Fibroblast of skin of right quadriceps (primary cell): ENCODE data around the gene ENPP6.

Experiments
- DNase-seq: peaks from one replicate; pipeline ENCODE4 v3.0.0-alpha.2; 2013

The ENPP6 gene

DNA sequence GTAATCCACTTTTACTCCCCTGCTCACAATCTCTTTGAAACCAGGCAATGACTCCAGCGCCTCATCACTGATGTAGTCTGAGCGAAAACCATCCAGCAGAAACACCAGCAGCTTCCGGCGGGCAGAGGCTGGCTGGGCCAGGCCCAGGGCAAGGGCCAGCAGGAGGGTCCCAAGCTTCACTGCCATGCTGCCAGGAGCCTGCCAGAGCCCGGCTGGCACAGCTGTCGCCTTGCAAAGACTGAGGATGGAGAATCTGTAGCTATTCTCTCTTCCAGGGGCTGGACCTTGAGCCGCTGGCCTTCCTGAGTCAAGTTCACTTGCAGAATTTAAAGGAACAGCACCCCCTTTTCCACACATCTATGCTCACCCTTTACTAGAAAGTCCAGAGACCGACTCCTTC is at the start of gene ENPP6:
TSS of gene ENPP6 (minus strand) at position 240 of the 400 bp plus-strand sequence. CDS start at position 186, 54 bp downstream.
- no peak for DNase-seq

DNA sequence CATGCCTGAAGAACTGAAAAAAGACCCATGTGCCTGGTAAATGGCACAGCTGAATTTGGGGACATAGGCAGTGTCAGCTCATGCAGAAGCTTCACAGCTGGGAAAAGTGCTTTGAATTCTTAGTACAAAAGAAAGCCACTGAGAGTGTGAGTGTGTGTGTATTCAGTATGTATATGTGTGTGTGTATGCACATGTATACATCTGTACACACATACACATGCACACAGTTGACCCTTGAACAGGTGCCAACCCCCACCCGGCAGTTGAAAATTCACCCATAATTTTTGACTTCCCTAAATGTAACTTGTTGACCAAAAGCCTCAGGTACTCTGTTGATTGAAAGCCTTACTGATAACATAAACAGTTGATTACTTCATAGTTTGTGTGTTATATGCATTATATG is 49.5 kb upstream of the ENPP6 start:
- no peak for DNase-seq

DNA sequence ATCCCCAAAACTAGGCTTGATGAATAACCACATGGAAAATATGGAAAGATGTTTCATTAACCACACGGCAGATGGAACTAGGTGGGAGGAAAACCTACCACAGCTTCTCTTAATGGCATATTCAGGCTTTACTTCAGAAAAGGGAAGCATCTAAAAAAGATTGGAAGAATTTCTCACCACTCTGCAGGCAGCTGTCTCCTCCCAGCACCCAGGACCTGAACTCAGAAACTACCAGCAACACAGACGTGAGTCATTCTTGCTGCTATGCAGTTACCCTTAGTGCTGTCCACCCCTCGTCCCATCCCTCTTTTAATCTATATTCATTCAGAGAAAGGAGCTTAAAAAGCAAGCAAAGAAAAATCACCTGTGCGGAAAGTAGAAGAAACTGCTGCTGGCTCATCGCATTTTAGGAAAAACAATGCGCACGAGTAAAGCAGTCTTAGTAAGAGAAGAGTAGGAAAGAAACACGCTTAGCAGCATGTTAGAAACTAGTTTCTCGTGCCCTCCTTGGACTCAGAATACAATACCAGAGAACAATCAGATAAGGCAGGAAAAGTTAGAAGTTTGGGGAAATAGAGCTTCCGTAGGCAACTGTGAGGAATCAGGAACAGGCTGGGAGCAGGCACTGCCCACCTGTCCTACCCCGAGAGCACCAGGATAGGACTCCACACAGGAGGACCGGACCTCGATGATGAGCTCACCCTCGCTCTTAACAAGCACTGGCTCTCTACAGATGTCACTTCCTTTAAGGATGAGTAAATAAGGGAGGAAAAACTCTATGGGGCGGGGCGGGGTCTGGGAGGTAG is 48.1 kb upstream of the ENPP6 start:
- peak; percentile 34 for DNase-seq

DNA sequence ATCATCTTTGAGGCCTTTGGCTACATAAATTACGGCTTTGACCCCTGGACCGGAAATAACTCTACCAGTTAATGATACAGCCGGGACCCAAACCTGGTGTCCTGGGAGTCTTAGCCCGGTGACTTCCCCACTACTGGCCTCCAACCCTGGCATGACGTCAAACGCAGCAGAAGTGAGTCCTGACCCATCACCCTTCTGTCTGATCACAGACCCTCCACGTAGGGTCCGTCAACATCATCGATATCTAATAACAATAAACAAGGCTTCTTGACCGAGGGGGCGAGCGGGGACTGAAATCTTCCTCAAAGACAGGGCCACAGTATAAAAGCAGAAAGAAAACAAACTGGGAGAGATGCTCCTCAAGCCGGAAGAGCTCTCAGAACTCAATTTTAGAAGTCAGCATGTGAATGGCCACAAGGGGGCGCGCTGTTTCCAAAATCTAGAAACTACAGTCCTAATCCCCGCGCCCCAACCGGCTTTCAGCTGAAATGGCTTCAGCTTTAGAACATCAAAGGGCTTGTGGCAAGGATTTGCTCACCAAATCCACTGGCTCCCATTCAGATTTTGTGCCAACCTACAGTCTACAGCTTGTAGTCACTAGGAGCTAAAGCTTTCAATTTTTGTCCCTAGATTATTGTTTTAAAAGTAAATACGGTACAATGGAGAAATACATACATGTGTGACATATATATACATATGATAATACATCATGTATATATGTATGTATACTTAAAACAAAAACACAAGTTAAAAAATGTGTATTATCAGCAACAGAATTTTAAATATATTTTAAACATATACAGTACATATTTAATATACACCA is 46.4 kb upstream of the ENPP6 start:
- peak; percentile 87 for DNase-seq

DNA sequence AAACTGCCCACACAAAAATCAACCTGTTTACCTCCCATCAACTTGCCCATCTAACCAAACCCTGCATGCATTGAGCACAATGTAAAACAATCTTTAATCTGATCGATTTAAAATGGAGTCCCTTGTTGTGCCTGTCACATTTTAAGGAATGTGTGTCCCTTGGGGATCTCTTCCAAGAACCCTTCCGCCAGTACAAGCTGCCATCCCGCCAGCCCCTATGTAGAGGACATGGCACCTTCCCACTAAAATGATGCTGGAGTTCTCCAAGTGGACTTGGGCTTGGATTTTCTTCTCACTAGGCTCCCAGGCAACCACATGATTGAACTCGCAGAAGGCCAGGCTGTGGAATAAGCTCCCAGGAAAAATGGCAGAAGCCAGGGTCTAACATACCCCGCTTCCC is 45.8 kb upstream of the ENPP6 start:
- DNase-seq, result no peak

DNA sequence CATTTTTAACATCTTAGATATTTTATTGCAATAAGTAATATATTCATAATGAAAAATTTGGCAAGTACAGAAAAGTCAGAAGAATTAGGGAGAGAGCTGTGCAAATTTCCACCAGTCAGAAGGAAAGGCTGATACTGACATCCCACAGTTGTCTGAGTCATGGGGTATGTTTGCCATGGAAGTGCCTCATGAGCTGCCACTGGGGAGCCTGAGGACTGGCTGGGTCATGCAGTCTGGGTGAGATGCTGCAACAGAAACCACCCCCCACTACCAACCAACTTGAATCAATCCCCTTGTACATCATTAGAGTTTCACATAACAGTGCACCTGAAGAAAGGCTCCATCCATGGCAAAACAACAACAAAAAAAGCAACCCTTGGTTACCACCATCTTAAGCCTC is 45.2 kb upstream of the ENPP6 start:
- peak; percentile 17 for DNase-seq

DNA sequence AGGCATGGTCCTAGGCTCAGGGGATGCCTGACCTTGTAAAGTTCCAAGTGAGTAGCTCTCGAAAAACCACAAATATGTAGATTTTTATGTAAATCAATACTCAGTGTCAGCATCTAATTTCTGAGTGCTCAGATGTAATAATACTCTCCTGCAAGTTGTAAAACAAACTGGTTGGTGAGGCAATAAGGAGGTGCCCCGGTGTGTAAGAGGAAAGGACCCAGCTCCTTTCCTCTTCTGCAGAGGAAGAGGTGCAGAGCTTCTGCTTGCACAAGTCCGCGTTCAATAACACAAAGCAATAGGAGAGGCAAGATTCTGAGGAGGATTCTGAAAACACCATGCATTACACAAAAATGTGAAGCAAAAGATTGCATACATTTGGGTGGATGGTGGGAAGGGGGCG is 43.6 kb upstream of the ENPP6 start:
- no peak for DNase-seq

DNA sequence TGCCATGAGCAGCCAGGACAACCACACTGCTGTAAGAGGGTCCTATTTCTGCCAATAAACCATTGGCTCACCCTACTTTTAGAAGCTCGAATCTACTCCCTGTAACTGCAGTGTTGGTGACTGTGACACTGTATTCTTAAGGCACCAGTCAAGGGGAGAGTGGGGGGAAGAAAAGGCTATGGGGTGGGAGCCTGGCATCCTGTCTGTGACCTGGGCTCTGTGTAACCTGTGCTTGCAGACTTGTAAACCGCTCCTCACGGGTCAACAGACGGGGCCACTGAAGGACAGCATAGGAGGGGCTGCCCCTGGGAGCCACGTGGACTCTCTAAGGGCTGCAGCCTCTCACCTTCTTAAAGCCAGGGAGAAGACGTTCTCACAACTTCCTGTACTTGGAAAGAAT is 42.2 kb upstream of the ENPP6 start:
- no peak for DNase-seq

DNA sequence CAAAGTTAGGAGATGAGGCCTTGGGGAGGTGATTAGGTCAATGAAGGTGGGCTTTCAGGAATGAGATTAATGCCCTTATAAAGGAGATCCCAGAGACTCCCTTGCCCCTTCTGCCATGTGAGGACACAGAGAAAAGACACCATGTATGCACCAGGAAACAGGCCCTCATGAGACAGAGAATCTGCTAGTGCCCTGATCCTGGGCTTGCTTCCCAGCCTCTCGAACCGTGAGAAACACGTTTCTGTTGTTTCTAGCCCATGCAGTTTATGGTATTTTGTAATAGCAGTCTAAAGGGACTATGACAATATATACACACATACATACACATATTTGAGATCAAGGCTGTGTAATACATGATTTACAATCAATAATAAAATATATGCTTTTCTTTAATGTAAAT is 41.4 kb upstream of the ENPP6 start:
- no peak for DNase-seq

DNA sequence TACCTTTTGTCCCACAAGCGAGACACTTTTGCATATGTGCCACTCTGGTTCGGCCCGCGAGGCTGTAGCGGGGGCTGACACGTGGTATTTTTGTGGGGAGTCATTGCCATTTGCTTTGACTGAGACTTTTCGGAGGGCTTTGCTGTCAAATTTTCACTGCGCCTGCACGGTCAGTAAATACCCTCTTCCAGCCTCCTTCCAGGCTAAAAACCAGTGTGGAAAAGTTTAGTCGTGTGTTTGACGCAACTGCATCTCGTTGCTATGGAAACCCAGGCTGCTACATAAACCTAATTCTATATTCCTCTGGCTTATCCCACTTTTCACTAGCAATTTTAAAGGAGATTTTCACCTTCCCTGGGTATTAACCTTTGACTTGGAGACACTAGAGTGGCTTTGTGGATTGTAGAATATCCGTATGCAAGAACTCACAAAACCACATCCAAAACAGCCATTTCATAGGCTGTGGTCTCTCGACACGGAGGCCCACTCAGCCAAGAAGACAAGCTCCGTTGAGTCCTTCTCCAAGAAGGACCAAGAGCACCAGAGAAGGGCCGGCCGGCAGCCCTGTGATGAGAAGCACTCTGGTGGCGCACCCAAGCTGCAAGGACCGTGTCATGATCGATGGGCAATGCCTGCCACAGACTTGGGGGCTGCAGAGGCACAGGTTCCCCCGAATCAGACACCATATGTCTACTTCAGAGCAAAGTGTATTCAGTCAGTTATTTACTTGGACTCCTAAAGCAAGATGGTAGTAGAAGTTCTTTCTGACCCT is 38.4 kb upstream of the ENPP6 start:
- no peak for DNase-seq

DNA sequence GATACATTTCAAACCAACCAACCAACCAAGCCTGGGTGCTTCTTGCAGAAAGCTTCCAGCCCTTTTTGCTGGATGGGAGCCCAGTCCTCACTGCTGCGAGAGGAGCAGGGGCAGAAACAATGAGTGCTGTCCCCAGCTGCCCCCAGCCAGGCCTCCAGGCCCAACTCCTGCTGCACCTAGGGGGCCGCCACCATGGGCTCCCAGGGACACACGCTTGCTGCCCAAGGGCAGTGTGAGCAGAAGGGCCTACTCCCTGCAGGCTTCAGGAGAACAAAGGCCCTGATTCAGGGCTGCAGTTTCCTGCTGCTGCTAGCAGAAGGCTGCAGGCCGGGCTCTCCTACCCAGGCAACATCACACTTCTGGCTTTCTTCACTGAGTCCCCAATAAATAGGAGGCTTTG is 37.7 kb upstream of the ENPP6 start:
- DNase-seq, result no peak

DNA sequence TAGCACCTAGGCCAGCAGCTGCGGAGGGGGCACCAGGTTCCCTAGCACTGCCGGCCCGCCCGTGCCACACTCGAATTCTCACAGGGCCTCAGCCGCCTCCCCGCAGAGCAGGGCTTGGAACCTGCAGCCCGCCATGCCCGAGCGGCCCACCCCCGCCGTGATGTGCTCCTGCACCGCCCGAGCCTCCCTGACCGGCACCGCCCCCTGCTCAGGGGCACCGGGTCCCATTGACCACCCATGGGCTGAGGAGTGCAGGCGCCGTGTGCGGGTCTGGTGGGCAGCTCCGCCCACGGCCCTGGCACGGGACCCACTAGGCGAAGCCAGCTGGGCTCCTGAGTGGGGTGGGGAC is 35.4 kb upstream of the ENPP6 start:
- no peak for DNase-seq

DNA sequence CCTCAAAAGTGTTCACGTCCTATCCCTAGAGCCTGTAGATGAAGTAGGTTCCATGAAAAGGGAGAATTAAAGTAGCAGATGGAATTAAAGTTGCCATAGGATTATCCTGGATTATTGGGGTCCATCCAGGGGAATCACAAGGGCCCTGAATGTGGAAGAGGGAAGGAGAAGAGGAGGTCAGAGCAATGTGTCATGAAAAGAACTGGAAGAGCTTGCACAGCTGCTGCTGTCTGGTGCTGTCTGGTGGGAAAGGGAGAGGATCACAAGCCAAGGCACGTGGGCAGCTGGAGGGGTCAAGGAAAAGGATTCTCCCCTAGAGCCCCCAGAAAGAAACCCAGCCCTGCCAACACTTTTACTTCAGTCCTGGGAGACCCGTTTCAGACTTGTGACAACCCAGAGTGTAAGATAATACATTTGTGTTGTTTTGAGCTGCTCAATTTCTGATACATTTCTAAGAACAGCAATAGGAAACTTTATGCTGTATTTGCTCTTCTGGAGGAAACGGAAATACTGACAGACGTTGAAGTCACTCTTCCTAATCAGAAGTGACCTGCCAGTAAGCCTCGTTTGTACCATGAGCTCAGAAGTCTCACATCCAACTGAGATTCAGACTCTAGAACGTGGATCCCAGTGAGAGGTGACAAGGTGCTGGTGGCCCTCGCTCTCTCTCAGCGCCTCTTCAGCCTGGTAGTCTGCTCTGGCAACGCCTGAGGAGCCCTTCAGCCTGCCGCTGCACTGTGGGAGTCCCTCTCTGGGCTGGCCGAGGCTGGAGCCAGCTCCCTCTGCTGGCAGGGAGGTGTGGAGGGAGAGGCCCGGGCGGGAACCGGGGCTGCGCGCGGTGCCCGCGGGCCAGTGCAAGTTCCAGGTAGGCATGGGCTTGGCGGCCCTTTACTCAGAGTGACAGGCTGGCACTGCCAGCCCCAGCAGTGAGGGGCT is 34.7 kb upstream of the ENPP6 start:
- DNase-seq, result no peak

DNA sequence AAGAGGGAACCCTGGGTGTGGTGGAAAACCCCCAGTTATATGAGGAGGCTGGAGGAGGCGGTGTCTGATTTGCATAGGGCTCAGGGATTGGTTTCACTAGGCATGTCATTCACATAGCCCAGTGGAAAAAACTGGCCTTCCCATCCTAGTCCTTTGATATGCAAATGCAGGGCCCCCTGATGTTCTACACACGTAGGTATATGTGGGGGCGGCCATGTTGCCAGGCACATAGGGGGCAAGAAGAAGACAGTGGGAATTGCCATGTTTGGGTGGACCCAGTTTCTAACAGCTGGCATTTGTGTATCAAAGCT is 34.0 kb upstream of the ENPP6 start:
- DNase-seq, result no peak

DNA sequence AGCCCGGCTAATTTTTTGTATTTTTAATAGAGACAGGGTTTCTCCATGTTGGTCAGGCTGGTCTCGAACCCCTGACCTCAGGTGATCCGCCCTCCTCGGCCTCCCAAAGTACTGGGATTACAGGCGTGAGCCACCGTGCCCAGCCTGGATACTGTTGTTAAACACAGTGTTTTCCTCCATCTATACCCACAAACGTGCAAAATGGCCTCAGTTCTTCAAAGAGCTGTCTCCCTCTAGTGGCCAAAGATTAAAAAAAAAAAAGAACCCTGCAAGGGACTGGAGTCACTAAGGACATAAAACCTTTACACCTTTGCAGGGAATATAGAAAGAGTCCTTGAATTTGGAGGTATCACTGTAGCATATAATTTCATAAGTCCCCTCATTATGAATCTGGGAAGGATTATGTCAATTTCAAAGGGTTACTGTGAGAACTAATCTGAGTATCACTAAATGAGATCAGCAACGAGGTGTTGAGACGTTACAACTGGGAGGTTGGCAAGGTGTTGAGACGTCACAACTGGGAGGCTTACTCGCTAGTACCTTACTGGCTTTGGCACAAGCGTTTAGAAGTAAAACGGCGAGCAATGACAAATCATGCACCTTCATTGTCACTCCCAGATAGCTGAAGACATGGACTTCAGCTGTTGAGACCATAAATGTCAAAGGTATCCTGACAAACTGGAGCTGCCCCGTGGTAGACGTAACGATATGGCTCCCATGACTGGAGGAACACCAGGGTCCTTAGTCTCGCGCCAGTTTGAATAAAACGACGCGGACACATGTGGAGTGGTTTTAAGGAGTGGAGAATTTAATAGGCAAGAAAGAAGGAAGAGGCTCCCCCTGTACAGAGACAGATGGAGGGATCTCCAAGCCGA is 33.4 kb upstream of the ENPP6 start:
- peak; percentile 39 for DNase-seq

DNA sequence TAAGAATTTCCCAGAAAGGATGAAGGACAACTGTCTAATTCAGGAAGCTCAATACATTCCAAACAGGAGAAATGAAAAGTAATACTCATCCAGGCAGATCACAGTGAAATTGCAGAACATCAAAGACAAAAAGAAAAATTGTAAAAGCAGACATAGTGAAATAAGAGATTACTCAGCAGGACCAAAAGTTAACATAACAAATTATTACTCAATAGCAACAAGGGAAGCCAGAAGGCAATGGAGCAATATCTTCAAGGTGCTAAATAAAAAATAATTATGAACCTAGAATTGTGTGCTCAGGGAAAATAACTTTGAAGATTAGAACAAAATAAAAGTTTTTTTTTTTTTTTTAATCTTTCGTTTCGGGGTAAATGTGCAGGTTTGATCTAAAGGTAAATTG is 30.5 kb upstream of the ENPP6 start:
- no peak for DNase-seq

DNA sequence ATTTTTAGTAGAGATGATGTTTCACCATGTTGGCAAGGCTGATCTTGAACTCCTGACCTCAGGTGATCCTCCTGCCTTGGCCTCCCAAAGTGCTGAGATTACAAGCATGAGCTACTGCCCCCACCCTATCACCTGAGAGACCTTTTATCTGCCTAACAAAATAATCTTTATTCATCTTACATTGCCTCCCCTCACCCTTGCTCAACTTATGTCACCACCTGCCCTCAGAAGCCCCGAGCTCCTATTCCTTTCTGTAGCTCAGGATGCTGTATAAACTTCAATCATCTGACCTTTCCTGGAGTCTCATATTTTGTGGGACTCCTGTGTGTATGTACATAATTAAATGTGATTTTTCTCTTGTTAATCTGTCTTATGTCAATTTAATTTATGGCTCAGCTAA is 29.7 kb upstream of the ENPP6 start:
- no peak for DNase-seq

DNA sequence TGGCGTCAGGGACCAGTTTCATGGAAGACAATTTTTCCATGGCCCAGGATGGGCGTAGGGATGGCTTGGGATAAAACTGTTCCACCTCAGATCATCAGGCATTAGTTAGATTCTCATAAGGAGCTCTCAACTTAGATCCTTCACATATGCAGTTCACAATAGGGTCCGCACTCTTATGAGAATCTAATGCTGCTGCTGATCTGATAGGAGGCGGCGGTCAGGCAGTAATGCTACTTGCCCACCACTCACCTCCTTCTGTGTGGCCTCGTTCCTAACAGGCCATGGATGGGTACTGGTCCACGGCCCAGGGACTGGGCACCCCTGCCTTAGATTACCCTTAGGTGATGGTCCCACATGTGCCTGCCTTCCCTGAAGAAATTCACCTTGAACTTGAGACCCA is 28.8 kb upstream of the ENPP6 start:
- DNase-seq, result no peak

DNA sequence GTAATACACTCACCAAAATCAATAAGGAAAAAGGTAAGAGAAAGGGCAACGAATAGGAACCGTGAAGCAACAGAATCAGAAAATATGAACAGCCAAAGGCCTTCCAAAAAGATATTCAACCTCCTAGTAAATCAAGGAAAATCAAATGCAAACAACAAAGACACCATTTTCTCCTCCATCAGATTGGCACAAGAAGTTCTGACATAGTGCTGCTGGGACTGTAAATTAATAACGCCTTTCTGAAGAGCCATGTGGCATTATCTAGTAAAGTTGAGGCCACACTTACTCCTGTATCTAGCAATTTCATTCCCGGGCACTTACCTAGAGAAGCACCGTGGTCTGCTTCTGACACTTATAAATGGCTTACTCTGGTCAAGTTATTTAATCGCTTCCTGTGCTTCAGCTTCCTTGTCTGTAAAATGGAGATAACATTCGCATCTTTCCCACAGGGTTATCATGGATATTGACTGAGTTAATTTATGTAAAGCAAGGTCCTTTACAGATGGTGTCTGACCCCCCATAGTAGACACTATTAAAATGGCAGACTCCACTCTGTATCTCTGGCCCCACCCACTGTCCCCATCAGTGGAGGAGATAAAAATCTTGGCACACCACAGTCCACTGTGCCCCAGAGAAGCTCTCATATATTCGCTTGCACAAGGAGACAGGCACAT is 20.5 kb upstream of the ENPP6 start:
- DNase-seq, result no peak

DNA sequence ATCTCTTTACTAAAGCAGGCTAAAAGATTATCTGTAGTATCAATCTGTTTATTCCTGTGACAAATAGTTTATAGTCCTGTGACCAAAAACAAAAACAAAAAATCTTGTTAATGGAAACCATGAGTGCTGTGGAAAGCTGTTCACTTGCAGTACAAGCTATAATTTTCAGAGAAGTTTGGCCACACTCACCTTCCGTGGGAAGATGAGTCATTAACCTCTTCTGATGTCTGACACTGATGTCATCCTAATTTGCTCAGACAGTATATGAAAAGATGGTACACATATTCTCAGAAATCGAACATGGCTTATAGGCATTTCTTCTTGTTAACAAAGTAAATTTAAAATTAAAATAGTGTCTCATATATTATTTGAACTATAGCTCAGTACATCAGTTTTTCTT is 19.9 kb upstream of the ENPP6 start:
- no peak for DNase-seq

DNA sequence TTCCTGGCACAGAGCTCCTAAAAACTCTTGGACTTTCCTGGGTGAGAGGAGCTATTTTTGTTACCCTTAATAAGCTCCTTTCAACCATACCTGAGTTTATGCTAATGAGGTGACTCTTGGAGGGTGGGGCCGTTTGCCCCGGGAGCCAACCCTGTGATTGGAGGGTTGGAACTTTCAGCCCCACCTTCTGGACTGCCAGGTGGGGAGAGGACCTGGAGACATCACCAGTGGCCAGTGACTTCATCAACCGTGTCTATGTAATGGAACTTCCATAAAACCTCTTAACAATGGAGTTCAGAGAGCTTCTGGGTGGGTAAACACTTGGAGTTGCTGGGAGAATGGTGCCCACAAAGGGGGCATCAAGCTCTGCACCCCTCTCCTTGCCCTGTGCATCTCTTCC is 17.9 kb upstream of the ENPP6 start:
- DNase-seq, result no peak
